T-helper 9 cell (primary cell): ENCODE measurements around the gene INO80.
A peak's percentile ranks its signal among the peaks of the same experiment; 100 is the strongest.
"Not testable (repeated sequence)": the region's sequence is repeated elsewhere in the genome, so short reads cannot be mapped to it uniquely, and the experiment has no call there.

Experiments used
- DNase-seq: peaks from one replicate; pipeline ENCODE4 v3.0.0-alpha.2; 2020
- total RNA-seq, 2 donors: gene quantifications; one replicate each; lab custom pipeline; 2026; lab: John Stamatoyannopoulos, UW

INO80 gene, protein sequence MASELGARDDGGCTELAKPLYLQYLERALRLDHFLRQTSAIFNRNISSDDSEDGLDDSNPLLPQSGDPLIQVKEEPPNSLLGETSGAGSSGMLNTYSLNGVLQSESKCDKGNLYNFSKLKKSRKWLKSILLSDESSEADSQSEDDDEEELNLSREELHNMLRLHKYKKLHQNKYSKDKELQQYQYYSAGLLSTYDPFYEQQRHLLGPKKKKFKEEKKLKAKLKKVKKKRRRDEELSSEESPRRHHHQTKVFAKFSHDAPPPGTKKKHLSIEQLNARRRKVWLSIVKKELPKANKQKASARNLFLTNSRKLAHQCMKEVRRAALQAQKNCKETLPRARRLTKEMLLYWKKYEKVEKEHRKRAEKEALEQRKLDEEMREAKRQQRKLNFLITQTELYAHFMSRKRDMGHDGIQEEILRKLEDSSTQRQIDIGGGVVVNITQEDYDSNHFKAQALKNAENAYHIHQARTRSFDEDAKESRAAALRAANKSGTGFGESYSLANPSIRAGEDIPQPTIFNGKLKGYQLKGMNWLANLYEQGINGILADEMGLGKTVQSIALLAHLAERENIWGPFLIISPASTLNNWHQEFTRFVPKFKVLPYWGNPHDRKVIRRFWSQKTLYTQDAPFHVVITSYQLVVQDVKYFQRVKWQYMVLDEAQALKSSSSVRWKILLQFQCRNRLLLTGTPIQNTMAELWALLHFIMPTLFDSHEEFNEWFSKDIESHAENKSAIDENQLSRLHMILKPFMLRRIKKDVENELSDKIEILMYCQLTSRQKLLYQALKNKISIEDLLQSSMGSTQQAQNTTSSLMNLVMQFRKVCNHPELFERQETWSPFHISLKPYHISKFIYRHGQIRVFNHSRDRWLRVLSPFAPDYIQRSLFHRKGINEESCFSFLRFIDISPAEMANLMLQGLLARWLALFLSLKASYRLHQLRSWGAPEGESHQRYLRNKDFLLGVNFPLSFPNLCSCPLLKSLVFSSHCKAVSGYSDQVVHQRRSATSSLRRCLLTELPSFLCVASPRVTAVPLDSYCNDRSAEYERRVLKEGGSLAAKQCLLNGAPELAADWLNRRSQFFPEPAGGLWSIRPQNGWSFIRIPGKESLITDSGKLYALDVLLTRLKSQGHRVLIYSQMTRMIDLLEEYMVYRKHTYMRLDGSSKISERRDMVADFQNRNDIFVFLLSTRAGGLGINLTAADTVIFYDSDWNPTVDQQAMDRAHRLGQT (N-terminal part only)
- 83.5 to 137 reads per million in 2 donors for total RNA-seq

GRCh38 chr15:41116116-41116961 lies at the start of gene INO80:
Gene INO80, minus strand, starts transcription at chr15:41116280. Its CDS starts 19,970 bp downstream, at chr15:41096310.
- peak; percentile 94 for DNase-seq

DNA sequence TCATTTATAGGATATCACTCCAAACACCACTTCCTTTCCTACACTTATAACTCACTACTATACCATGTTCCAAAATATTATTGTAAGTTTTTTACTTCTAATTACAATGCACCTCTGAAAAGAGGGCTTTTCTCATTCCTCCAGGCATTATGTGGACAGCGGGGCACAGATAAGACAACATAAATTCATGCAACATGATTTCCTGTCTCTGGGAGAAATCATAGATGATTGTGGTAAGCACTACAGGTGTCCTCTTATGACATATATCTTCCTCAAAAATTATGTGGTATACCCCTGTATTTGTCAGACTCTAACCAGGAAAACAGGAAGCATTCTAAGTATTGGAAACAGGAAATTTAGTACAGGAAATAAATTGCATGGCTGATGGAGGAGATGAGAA lies 45.7 kb upstream of the INO80 start:
- no peak for DNase-seq

- DNase-seq = no peak
Measured at GRCh38 chr15:41161336-41161735, 45.3 kb upstream of the INO80 start.

GRCh38 chr15:41160639-41161315 lies 44.7 kb upstream of the INO80 start:
- no peak for DNase-seq

- DNase-seq = no peak
Measured at GRCh38 chr15:41154412-41154811, 38.3 kb upstream of the INO80 start.

- DNase-seq = no peak
Measured at GRCh38 chr15:41153733-41154132, 37.7 kb upstream of the INO80 start.

GRCh38 chr15:41151451-41152005 lies 35.4 kb upstream of the INO80 start:
- DNase-seq = no peak

GRCh38 chr15:41150279-41150678 lies 34.2 kb upstream of the INO80 start:
- no peak for DNase-seq

DNA sequence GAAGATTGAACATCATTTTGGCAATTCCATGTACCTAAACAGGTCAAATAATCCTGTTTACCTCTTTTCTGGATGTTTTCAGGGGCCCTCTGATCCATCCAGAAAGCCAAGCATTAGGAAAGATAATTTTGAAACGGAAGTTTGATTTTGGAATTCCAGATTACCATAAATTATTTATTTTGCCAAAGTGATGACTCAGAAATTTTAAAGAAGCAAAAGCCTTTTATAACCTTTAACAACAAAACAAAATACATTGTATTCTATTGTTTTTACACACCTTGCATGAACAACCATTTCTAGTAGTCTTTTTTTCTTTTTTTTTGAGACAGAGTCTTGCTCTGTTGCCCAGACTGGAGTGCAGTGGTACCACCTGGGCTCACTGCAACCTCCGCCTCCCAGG lies 32.0 kb upstream of the INO80 start:
- no peak for DNase-seq

- no peak for DNase-seq
Measured at GRCh38 chr15:41139619-41140018, 23.5 kb upstream of the INO80 start.

DNA sequence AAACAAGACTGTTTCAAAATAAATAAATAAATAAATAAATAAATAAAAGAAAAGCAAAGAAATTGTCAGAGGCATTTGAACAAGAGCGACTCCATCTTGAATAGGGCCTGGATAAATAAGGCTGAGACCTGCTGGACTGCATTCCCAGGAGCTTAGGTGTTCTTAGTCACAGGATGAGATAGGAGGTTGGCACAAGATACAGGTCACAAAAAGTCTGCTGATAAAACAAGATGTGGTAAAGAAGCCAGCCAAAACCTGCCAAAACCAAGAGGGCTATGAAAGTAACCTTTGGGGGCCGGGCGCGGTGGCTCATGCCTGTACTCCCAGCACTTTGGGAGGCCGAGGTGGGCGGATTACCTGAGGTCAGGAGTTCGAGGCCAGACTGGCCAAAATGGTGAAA lies 23.0 kb upstream of the INO80 start:
- not testable (repeated sequence) for DNase-seq

DNA sequence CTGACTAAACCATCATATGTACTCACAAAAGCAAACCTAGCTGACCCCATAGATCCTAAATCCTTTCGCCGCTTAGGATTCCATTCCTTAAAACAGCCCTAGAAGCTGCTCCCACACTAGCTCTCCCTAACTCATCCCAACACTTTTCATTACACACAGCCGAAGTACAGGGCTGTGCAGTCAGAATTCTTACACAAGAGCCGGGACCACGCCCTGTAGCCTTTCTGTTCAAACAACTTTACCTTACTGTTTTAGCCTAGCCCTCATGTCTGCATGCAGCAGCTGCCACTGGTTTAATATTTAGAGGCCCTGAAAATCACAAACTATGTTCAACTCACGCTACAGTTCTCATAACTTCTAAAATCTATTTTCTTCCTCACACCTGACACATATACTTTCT lies 19.5 kb upstream of the INO80 start:
- not testable (repeated sequence) for DNase-seq

- no peak for DNase-seq
Measured at GRCh38 chr15:41133454-41133853, 17.4 kb upstream of the INO80 start.

- DNase-seq = not testable (repeated sequence)
Measured at GRCh38 chr15:41132094-41132493, 16.0 kb upstream of the INO80 start.

DNA sequence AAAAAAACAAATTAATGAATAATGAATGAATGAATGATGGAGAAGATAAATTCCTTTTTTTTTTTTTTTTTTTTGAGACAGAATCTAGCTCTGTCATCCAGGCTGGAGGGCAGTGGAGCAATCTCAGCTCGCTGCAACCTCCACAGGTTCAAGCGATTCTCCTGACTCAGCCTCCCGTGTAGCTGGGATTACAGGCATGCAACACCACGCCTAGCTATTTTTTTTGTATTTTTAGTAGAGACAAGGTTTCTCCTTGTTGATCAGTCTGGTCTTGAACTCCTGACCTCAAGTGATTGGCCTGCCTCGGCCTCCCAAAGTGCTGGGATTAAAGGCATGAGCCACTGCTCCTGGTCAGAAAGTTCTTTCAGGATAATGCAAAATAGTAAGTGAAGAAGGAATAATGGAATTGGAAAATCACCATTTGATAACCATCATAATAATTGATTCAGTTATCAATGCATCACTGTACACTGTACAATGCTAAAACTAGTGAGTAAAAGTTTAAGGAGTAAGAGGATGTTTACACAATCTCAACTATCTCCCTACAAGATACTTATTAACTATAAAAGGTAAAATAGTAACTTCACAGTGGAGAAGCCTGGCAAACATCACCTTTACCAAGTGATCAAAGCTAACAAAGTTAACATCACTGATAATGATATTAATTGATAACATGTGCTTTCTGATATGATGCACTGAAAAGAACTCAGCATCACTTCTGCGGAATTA lies 12.3 kb upstream of the INO80 start:
- no peak for DNase-seq

DNA sequence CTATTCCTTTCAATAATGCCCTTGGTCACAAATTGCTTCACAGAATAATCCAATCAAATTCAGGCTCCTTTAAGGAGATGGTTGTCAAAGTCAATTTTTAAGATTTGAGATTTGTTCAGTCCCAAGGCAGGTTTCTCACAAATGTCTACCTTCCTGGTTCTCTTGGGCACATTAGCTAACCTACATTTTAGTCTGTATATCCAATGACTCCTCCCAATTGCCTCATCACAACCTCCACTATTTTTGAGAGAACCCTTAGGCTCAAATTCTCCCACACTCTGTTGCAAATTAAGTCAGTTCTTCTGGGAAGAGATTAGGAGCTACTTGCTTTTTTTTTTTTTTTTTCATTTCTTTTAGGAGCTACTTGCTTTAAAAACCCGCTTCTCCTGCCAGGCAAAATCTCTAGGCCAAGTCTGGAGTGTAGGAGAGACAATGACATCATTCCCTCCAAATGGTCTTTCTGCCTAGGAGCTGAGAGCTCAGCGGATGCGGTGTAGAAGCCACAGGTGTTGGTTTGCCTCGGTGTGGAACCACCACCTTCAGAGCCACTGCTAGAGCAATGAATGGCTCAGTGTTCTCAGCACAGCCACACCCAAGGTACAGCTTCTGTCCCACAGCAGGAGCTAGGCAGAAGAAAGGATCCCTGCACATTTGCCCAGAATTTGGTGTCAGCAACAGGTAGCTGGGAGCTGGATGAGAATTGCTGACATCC lies 10.0 kb upstream of the INO80 start:
- no peak for DNase-seq

DNA sequence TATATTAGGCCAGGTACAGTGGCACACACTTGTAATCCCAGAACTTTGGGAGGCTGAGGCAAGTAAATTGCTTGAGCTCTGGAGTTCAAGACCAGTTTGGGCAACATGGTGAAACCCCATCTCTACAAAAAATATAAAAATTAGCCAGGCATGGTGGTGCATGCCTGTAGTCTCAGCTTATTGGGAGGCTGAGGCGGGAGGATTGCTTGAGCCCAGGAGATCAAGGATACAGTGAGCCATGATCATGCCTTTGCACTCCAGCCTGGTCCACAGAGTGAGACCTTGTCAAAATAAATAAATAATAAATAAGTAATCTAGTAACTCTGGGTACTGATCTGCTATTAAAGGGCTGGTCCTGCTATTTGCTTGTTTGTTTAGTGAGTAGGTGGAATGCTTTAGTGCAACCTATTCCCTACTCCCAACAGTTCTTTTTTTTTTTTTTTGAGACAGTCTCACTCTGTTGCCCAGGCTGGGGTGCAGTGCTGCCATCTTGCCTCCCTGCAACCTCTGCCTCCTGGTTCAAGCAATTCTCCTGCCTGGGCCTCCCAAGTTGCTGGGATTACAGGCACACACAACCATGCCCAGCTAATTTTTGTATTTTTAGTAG lies 9.1 kb upstream of the INO80 start:
- no peak for DNase-seq

DNA sequence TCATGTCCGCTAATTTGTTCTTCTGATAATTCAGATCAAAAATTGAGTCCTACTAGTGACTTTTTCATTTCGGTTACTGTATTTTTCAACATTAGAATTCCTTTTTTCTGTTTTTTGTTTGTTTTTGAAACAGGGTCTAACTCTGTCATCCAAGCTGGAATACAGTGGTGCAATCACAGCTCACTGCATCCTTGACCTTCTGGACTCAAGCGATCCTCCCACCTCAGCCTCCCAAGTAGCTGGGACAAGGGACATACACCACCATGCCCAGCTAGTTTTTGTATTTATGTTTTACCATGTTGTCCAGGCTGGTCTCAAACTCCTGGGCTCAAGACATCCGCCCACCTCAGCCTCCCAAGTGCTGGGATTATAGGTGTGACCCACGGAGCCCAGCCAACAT lies 8.0 kb upstream of the INO80 start:
- DNase-seq = no peak

- DNase-seq = no peak
Measured at GRCh38 chr15:41122849-41123248, 6.8 kb upstream of the INO80 start.
